ENCODE data around the gene DGUOK.

DNA sequence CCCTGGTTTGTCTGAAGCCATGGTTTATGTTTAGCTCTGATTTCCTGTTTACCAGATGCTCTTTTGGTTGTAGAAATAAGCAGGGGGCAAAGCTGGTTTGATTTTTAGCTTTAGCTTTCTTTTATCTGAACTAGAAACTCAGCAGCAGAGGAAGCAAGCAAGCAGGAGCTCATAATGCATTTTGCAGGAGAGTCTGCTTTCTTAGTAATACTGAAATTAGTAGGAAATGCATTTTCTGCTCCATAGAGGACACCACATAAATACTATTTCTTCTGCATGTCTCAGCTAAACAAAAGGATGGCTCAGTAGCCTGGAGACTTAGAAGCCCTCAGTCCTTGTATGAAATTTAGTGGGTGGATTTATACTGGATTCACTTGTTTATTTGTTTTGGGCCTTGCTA is 23.1 kb downstream of the DGUOK start:
- TF ChIP-seq POLR2A (IDR thresholded peaks at IDR 0.05; ENCODE audit: extremely low read depth, insufficient read length) (no peak), CTCF (IDR thresholded peaks at IDR 0.05; ENCODE audit: low read depth, low read length) (no peak), MYC (IDR thresholded peaks at IDR 0.05; ENCODE audit: low read depth, low read length) (no peak)
- TF ChIP-seq, protein P1, sequence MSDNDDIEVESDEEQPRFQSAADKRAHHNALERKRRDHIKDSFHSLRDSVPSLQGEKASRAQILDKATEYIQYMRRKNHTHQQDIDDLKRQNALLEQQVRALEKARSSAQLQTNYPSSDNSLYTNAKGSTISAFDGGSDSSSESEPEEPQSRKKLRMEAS (IDR thresholded peaks at IDR 0.05; ENCODE audit: low read depth, low read length), result no peak

All from NB4 (cell line).